22Rv1 (cell line): Measurements from ENCODE around the gene CIB4.

Experiments used
- ZFX ChIP-seq: fragments of 450-650 bp; IDR thresholded peaks from 2 replicates; pipeline ENCODE4 v1.6.1; 2017; ENCODE audit warnings: antibody characterized with exemption, borderline replicate concordance
- TF ChIP-seq, protein P1 (sequence below): fragments of 450-650 bp; IDR thresholded peaks from 2 replicates; pipeline ENCODE4 v1.5.1; 2017; ENCODE audit warnings: mild to moderate bottlenecking

DNA sequence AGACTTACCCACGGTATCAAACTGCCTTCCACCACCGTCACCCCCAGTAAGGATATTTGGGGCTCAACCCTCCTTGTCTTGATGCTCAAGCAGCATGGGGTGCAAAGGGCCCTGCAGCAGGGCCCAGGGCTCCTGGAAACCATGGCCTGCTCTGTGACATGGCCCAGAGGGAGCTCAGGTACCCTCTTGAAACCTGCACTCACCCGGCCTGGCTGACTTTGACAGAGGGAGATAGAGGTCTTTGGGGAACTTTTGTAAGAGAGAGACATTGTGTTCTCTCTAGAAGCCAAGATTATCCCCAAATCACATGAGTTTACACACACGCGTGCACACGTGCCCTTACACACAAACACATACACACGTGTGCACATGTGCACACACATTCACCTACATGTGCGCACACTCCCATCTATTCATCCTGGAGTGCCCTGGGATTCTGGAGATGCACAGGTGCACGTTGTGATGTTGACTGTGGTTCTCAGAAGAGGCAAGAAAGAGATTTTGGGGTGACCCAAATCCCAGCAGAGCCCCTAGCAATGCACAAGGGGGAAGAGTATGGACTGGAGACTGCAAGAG is 31.7 kb upstream of the CIB4 start:
- TF ChIP-seq, protein P1, sequence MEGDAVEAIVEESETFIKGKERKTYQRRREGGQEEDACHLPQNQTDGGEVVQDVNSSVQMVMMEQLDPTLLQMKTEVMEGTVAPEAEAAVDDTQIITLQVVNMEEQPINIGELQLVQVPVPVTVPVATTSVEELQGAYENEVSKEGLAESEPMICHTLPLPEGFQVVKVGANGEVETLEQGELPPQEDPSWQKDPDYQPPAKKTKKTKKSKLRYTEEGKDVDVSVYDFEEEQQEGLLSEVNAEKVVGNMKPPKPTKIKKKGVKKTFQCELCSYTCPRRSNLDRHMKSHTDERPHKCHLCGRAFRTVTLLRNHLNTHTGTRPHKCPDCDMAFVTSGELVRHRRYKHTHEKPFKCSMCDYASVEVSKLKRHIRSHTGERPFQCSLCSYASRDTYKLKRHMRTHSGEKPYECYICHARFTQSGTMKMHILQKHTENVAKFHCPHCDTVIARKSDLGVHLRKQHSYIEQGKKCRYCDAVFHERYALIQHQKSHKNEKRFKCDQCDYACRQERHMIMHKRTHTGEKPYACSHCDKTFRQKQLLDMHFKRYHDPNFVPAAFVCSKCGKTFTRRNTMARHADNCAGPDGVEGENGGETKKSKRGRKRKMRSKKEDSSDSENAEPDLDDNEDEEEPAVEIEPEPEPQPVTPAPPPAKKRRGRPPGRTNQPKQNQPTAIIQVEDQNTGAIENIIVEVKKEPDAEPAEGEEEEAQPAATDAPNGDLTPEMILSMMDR: no peak
- TF ChIP-seq ZFX: no peak
